ENCODE measurements around the gene GLRX5.

- no peak for TF ChIP-seq CTCF (IDR thresholded peaks at IDR 0.05)
- no peak for TF ChIP-seq POLR2A (IDR thresholded peaks at IDR 0.05)
These were observed 24.4 kb downstream of the GLRX5 start for GRCh38 chr14:95559203-95559602.
